AG10803 (cell line): Measurements from ENCODE around the gene LONRF2.

Source experiments
- DNase-seq: peaks from one replicate; pipeline ENCODE4 v3.0.0; 2010; ENCODE audit warnings: low read depth
- H3K4me3 ChIP-seq: 2 replicates; pipeline ENCODE4 v1.5.1; 2011; ENCODE audit warnings: mild to moderate bottlenecking, low read length, control low read depth
- TF ChIP-seq, protein P1 (sequence below): conservative IDR thresholded peaks from 2 replicates; pipeline ENCODE4 v1.5.1; 2011; ENCODE audit warnings: mild to moderate bottlenecking, low read length, control low read depth, inconsistent platforms

The LONRF2 gene

GRCh38 chr2:100264121-100264520 lies 58.2 kb downstream of the LONRF2 start:
- no peak for DNase-seq
- no peak overlapping the region for H3K4me3 ChIP-seq
- TF ChIP-seq, protein P1, sequence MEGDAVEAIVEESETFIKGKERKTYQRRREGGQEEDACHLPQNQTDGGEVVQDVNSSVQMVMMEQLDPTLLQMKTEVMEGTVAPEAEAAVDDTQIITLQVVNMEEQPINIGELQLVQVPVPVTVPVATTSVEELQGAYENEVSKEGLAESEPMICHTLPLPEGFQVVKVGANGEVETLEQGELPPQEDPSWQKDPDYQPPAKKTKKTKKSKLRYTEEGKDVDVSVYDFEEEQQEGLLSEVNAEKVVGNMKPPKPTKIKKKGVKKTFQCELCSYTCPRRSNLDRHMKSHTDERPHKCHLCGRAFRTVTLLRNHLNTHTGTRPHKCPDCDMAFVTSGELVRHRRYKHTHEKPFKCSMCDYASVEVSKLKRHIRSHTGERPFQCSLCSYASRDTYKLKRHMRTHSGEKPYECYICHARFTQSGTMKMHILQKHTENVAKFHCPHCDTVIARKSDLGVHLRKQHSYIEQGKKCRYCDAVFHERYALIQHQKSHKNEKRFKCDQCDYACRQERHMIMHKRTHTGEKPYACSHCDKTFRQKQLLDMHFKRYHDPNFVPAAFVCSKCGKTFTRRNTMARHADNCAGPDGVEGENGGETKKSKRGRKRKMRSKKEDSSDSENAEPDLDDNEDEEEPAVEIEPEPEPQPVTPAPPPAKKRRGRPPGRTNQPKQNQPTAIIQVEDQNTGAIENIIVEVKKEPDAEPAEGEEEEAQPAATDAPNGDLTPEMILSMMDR: no peak

- TF ChIP-seq, protein P1: peak; percentile 99
- no peak overlapping the region for H3K4me3 ChIP-seq
- peak; percentile 42 for DNase-seq
Observed at GRCh38 chr2:100262555-100263320, 59.6 kb downstream of the LONRF2 start.

DNA sequence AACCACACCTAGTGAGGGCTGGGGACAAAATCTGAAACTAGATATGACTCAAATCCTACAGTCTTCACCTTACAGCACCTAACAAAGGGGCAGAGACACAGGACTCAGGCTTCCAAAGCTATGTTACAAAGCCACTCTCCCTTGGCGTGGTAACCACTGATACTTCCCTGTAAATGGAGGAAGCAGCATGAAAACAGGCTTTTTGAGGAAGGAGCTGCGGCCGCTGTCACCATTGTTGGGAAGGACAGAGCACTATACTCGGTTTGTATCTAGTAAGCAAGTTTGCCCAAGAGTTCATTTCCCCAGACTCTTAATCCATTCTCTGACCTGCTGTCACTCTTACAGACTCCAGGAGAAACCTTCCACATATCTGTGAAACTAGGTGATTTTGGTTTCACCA lies 60.3 kb downstream of the LONRF2 start:
- no peak overlapping the region for H3K4me3 ChIP-seq
- no peak for DNase-seq
- TF ChIP-seq, protein P1: no peak

- TF ChIP-seq, protein P1: peak; percentile 73
- no peak overlapping the region for H3K4me3 ChIP-seq
- peak; percentile 73 for DNase-seq
Observed at GRCh38 chr2:100260712-100261620, 61.3 kb downstream of the LONRF2 start.

DNA sequence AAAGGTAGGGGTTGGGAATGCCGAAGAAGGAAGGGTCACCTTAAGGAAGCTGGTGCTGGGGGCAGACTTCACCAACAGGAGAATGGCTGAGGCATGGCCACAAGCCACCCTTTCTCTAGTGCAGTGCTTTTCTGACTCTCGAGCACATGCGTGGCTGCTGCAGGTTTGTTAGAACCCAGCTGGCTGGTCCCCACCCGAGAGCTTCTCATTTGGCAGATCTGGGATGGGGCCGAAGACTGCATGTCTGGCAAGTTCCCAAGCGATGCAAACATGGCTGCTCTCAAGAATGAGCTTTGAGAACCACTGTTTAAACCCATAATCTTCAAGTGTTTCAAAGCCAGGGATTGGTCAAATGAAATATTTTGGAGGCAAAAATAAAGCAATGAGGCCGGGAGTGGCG lies 63.2 kb downstream of the LONRF2 start:
- DNase-seq: no peak
- H3K4me3 ChIP-seq: no peak overlapping the region
- TF ChIP-seq, protein P1: no peak

DNA sequence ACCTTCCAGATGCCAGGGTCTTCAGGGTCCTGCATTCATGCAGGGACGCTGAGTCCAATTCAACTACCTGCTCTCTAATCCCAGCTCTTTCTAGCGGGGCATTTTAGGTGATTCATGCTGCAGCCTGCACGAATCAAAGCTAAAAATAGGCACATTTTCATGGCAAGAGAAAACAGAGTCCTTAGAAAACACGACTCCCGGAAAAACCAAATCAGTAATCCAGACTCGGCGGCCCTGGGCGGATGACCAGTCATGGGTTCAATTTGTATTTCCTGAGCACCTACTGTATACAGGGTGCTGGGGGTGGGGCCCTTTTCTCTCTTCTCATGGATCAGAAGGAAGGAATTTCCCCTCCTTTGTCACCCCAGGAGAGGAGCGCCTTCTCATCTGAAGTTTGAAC lies 64.4 kb downstream of the LONRF2 start:
- peak; percentile 23 for DNase-seq
- TF ChIP-seq, protein P1: no peak

GRCh38 chr2:100256849-100257248 lies 65.5 kb downstream of the LONRF2 start:
- TF ChIP-seq, protein P1: no peak
- DNase-seq: no peak
- no peak overlapping the region for H3K4me3 ChIP-seq

More for the DNA sequence above, 64.4 kb downstream of the LONRF2 start:
- H3K4me3 ChIP-seq: no peak overlapping the region
